ENCODE results near the gene CNOT4.
"Not testable (repeated sequence)": the region's sequence is repeated elsewhere in the genome, so short reads cannot be mapped to it uniquely, and the experiment has no call there.

The CNOT4 gene

DNA sequence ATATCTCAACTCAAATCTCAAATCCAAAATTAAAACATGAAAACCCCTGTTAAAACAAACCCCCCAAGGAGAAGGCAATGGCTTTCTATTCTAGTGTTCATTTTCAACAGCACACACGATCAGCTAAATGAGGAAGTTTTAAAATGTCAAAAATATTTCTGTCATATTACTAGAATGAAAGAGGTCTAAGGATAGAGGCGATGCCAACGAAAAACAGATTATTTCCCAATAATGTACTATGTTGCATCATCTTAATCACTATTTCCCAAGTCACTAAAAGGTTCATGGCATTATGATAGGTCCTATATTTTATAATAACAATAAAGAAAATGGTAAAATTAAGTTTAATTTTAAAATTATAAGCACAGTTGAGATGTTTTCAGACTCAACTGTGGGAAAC, 10.1 kb downstream of the CNOT4 start:
- H3K27me3 ChIP-seq (ENCODE audit: insufficient read depth, poor library complexity, severe bottlenecking): no peaks in the 10 kb centered on the region
- H3K4me3 ChIP-seq (replicated peaks; ENCODE audit: insufficient read depth, low read length): no peak overlapping the region
- peak overlapping the region; percentile 36 for H3K27ac ChIP-seq (replicated peaks)
- no peak for TF ChIP-seq POLR2AphosphoS5 (IDR thresholded peaks at IDR 0.05; ENCODE audit: low read depth)
- TF ChIP-seq, protein P1, sequence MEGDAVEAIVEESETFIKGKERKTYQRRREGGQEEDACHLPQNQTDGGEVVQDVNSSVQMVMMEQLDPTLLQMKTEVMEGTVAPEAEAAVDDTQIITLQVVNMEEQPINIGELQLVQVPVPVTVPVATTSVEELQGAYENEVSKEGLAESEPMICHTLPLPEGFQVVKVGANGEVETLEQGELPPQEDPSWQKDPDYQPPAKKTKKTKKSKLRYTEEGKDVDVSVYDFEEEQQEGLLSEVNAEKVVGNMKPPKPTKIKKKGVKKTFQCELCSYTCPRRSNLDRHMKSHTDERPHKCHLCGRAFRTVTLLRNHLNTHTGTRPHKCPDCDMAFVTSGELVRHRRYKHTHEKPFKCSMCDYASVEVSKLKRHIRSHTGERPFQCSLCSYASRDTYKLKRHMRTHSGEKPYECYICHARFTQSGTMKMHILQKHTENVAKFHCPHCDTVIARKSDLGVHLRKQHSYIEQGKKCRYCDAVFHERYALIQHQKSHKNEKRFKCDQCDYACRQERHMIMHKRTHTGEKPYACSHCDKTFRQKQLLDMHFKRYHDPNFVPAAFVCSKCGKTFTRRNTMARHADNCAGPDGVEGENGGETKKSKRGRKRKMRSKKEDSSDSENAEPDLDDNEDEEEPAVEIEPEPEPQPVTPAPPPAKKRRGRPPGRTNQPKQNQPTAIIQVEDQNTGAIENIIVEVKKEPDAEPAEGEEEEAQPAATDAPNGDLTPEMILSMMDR (IDR thresholded peaks at IDR 0.05; ENCODE audit: insufficient read depth, low read length): no peak
- 0 out of 2 replicates have a peak, but pooled peaks have one; percentile 1 for TF ChIP-seq SPI1 (IDR thresholded peaks at IDR 0.05; ENCODE audit: borderline replicate concordance, low read depth)
- DNase-seq (ENCODE audit: low read depth in 1 of 2, low spot score in 1 of 2): peak in 1 of 2 experiments; percentile 35

- DNase-seq (ENCODE audit: low read depth in 1 of 2, low spot score in 1 of 2): peak in 1 of 2 experiments; percentile 66
- not testable (repeated sequence) for H3K27ac ChIP-seq (replicated peaks); H3K27me3 ChIP-seq (ENCODE audit: insufficient read depth, poor library complexity, severe bottlenecking)
Observed at GRCh38 chr7:135497161-135497560, 12.7 kb downstream of the CNOT4 start.

DNA sequence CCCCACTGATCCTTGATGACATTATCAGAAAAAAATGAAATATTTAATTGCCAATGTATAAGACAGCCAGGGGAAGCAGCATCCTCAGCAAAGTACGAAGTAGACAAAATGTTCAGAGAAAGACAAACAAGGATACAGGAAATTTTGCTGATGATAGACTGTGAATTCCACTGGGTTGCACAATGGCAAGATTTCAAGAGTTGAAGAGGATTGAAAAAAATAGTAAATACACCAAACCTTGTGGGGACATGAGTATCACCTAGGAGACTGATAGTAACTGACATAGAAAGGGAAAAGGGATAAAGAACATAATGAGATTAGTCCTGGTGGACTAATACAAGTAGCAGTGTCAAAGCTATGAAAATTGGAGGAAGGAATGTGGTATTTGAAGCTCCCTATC, 16.5 kb downstream of the CNOT4 start:
- Histone ChIP-seq H3K27ac (replicated peaks) (no peak overlapping the region), H3K27me3 (ENCODE audit: insufficient read depth, poor library complexity, severe bottlenecking) (no peaks in the 10 kb centered on the region), H3K4me3 (replicated peaks; ENCODE audit: insufficient read depth, low read length) (no peak overlapping the region)
- no peak for TF ChIP-seq REST (IDR thresholded peaks at IDR 0.05; ENCODE audit: insufficient replicate concordance, low read depth)
- TF ChIP-seq SPI1 (IDR thresholded peaks at IDR 0.05; ENCODE audit: borderline replicate concordance, low read depth): no peak
- no peak for TF ChIP-seq POLR2AphosphoS5 (IDR thresholded peaks at IDR 0.05; ENCODE audit: low read depth)
- TF ChIP-seq, protein P1 (IDR thresholded peaks at IDR 0.05; ENCODE audit: insufficient read depth, low read length): no peak
- TF ChIP-seq GABPA (IDR thresholded peaks at IDR 0.05; ENCODE audit: low read depth): no peak
- no peak for DNase-seq (ENCODE audit: low read depth in 1 of 2, low spot score in 1 of 2)

More at GRCh38 chr7:135497161-135497560, 12.7 kb downstream of the CNOT4 start:
- H3K4me3 ChIP-seq (replicated peaks; ENCODE audit: insufficient read depth, low read length): not testable (repeated sequence)

- Histone ChIP-seq H3K27ac (replicated peaks) (no peak overlapping the region), H3K27me3 (ENCODE audit: insufficient read depth, poor library complexity, severe bottlenecking) (no peaks in the 10 kb centered on the region), H3K4me3 (replicated peaks; ENCODE audit: insufficient read depth, low read length) (no peak overlapping the region)
- TF ChIP-seq SPI1 (IDR thresholded peaks at IDR 0.05; ENCODE audit: borderline replicate concordance, low read depth) (no peak), REST (IDR thresholded peaks at IDR 0.05; ENCODE audit: insufficient replicate concordance, low read depth) (no peak), GABPA (IDR thresholded peaks at IDR 0.05; ENCODE audit: low read depth) (no peak), POLR2AphosphoS5 (IDR thresholded peaks at IDR 0.05; ENCODE audit: low read depth) (no peak)
- TF ChIP-seq, protein P1 (IDR thresholded peaks at IDR 0.05; ENCODE audit: insufficient read depth, low read length): no peak
- DNase-seq (ENCODE audit: low read depth in 1 of 2, low spot score in 1 of 2): no peak
Observed at GRCh38 chr7:135492151-135492550, 17.8 kb downstream of the CNOT4 start.
